Activated CD8-positive, alpha-beta memory T cell treated with anti-CD3 and anti-CD28 coated beads, Interleukin-2, amount 50 U/mL, for 24 hours (primary cell): ENCODE results near the gene TMEM239.

Source experiments
- DNase-seq: peaks from one replicate; pipeline ENCODE4 v3.0.0-alpha.2; 2020; ENCODE audit errors: extremely low read depth

The TMEM239 gene

GRCh38 chr20:2849529-2849928 lies 33.4 kb downstream of the TMEM239 start:
- DNase-seq, result no peak

- DNase-seq, result no peak
Observed at GRCh38 chr20:2851086-2851485, 34.9 kb downstream of the TMEM239 start.

DNA sequence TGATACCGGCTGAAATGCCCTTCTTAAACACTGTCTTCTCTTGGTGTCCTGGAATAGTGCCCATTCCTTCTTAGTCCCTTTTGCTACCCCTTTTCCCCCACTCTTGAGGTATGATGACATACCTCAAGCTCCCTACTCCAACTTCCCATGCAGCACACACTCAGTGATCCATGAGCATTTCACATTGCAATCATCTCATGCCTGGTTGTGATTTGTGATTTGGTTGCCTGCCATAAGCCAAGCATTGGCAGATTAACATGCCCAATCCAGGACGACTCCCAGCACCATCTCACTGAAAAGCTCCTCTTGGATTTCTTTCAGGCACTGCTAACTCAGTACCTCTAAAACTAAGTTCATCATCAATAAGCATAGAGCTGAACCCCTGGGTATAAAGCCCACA lies 42.4 kb downstream of the TMEM239 start:
- DNase-seq, result no peak

DNA sequence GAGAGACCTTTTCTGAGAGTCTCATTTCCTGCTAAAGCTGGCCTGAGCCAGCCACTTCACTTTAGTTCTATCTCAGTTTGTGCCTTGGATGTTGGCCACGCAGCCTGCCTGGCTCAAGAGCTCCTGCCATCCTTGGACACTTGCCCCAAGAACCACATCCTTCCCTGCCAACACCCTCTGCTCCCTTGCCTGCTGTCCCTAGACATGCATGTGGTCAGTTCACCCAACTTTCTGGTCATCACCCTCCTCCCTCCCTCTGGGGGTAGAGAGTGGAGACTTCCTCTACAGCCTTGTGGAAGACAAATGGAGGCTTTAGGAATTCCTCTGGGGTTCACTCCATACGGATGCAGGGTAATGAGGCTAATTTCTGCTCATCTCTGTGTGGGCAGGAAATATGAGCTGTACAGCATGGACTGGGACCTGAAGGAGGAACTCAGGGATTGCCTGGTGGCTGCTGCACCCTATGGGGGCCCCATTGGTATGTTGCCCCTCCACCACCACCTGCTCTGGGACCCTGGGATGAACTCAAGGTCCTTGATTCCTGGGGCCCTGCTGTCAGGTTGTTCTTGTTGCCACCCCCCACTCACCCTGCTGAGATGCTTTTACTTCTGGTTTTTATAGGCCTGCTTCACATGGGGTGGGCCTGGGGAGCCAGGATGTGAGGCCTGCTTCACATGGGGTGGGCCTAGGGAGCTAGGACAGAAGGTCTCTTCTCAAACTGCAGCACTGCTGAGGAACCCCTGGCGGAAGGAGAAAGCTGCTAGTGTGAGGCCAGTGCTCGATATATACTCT lies 43.4 kb downstream of the TMEM239 start:
- DNase-seq, result no peak

DNA sequence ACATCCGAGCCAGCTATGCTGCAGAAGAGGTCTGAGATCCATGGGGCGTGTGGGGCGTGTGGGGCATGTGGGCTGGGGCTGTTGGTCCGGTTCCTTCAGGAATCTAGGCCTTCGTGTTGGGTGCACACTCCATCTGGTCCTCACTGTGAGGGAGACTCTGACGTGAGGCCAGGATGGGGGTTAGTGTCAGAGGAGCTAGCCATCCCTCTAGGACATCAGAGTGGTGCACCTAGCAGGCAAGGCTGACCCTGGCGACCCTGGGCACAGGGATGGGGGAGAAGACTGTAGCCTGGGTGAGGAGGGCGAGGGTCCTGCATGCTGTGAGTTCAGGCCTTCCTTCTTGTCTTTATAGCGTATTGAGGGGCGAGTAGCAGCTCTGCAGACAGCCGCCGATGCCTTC lies 48.5 kb downstream of the TMEM239 start:
- DNase-seq, result no peak

DNA sequence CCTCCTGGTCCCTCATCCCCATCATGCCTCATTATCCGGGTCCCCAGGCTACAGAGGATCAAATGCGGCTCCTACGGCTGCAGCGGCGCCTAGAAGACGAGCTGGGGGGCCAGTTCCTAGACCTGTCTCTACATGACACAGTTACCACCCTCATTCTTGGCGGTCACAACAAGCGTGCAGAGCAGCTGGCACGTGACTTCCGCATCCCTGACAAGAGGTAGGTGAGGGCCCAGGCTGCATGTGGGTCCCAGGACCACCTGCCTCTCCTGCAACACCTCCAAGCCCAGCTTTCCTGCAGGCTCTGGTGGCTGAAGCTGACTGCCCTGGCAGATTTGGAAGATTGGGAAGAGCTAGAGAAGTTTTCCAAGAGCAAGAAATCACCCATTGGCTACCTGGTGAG lies 48.9 kb downstream of the TMEM239 start:
- DNase-seq, result no peak

GRCh38 chr20:2865630-2866029 lies 49.5 kb downstream of the TMEM239 start:
- DNase-seq, result no peak

GRCh38 chr20:2866236-2866635 lies 50.1 kb downstream of the TMEM239 start:
- no peak for DNase-seq

DNA sequence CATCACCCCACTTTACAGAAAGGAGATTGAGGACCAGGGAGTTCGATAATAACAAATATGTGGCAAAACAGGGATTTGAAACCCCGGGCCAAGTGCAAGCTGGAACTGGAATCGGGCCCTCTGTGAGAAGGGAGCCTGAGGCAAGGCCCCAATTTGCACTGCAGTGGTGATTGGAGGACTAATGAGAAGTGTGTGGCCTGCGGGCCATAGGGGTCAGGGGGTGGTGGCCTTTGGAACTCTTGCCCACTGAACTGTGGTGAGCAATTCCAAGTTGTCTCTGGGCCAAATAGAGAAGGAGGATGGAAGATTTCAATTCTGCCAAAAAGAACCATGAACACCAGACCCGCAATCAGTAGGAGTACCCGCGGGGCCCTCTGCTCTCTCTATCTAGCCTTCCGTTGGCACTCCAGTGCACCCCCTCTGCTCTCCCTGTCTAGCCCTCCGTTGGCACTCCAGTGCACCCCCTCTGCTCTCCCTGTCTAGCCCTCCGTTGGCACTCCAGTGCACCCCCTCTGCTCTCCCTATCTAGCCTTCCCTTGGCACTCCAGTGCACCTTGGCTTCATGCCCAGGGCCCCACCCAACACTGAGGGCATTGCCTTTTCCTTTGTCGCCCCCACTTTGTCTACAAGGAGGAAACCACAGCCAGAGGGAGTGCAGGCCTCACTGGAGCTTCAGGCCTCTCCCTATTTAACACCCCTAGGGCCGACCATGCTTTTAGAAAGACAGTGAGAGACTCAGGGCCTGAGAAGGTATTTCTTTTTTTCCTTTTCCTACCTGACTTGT lies 51.1 kb downstream of the TMEM239 start:
- no peak for DNase-seq
